Colonic mucosa (tissue), 4 donors: ENCODE results near the gene LYPLAL1. TPM values are rescaled to one million over a fixed set of nuclear protein-coding genes. Genes with fewer than 3 reads are reported as not detected.

Source experiments
- DNase-seq: peaks from one replicate; pipeline ENCODE4 v3.0.0-alpha.2; 2020
- H3K27ac ChIP-seq: fragments of 200-600 bp; one replicate; pipeline ENCODE4 v1.8.0; 2021
- H3K27me3 ChIP-seq: fragments of 200-600 bp; one replicate; pipeline ENCODE4 v1.8.0; 2021
- H3K36me3 ChIP-seq: fragments of 200-600 bp; one replicate; pipeline ENCODE4 v1.8.0; 2021
- H3K4me1 ChIP-seq: fragments of 200-600 bp; one replicate; pipeline ENCODE4 v1.8.0; 2021; ENCODE audit warnings: mild to moderate bottlenecking
- H3K4me3 ChIP-seq: fragments of 200-600 bp; one replicate; pipeline ENCODE4 v1.8.0; 2021
- H3K9ac ChIP-seq, 2 donors: one replicate each; pipeline ENCODE4 v1.7.0; 2013; ENCODE audit warnings: control low read depth in 2 of 2, low read depth in 2 of 2, low read length in 2 of 2
- H3K9me3 ChIP-seq: fragments of 200-600 bp; one replicate; pipeline ENCODE4 v1.8.0; 2021
- intact Hi-C: fragments of 100-400 bp; cut with DNase I; formaldehyde crosslinking; loops from one replicate; pipeline ENCODE4 v1.14.1; 2022
- total RNA-seq, 2 donors: library from RNA; stranded (reverse); fragmentation: NEBNext Ultra II Directional in 1 of 2; extraction: Animal tissue kit (Norgen Biotek cat#: 25700) in 1 of 2; gene quantifications; one replicate each; pipeline ENCODE4 v1.2.1, GENCODE V29; 2021
- TF ChIP-seq, protein P1 (sequence below): fragments of 200-600 bp; IDR thresholded peaks from one replicate; pipeline ENCODE4 v1.8.0; 2022; ENCODE audit warnings: antibody characterized with exemption, mild to moderate bottlenecking
- donor health status: healthy.
- donor health status: DM: no; HTN: no; CAD: no.
- donor health status: DM: no; HTN: no; CAD: no.

LYPLAL1 gene
- total RNA-seq, 2 donors from 2014 or later = 14.3 to 23.0 TPM

DNA sequence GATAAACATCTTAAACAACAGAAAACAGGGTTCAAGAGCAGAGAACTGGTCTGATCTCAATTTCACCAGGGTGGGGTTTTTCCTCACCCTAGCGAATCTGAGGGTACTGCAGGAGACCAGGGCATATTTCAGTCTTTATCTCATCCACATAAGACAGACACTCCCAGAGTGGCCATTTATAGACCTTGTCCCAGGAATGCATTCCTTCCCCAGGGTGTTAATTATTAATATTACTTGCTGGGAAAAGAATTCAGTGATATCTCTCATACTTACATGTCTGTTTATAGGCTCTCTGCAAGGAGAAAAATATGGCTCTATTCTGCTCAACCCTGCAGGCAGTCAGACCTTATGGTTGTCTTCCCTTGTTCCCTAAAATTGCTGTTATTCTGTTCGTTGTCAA is 84.1 kb downstream of the LYPLAL1 start:
- no peak overlapping the region for H3K27ac ChIP-seq
- no peaks in the 10 kb centered on the region for H3K36me3 ChIP-seq
- H3K27me3 ChIP-seq = no peaks in the 10 kb centered on the region
- no peaks in the 10 kb centered on the region for H3K9me3 ChIP-seq
- intact Hi-C loops = loop anchor here (2.0 kb wide), 1 partner anchor 23 kb away; no protein-coding TSS in a partner anchor
- H3K4me1 ChIP-seq = no peaks in the 10 kb centered on the region
- H3K9ac ChIP-seq = no peak overlapping the region
- no peak overlapping the region for H3K4me3 ChIP-seq
- TF ChIP-seq, protein P1, sequence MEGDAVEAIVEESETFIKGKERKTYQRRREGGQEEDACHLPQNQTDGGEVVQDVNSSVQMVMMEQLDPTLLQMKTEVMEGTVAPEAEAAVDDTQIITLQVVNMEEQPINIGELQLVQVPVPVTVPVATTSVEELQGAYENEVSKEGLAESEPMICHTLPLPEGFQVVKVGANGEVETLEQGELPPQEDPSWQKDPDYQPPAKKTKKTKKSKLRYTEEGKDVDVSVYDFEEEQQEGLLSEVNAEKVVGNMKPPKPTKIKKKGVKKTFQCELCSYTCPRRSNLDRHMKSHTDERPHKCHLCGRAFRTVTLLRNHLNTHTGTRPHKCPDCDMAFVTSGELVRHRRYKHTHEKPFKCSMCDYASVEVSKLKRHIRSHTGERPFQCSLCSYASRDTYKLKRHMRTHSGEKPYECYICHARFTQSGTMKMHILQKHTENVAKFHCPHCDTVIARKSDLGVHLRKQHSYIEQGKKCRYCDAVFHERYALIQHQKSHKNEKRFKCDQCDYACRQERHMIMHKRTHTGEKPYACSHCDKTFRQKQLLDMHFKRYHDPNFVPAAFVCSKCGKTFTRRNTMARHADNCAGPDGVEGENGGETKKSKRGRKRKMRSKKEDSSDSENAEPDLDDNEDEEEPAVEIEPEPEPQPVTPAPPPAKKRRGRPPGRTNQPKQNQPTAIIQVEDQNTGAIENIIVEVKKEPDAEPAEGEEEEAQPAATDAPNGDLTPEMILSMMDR = no peak
- no peak for DNase-seq

DNA sequence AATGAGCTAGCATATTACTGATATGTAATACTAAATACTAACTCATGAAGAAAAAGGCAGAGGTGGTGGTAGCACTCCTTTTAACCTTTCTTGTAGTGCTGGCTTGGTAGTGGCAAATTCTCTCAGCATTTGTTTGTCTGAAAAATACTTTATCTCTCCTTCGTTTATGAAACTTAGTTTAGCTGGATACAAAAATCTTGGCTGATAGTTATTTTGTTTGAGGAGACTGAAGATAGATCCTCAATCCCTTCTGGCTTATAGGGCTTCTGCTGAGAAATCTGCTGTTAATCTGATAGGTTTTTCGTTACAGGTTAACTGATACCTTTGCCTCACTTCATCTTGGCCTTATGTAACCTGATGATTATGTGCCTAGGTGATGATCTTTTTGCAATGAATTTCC is 87.8 kb downstream of the LYPLAL1 start:
- Histone ChIP-seq H3K4me3 (no peak overlapping the region), H3K36me3 (no peaks in the 10 kb centered on the region), H3K4me1 (no peaks in the 10 kb centered on the region), H3K9ac (no peak overlapping the region), H3K9me3 (no peaks in the 10 kb centered on the region), H3K27ac (no peak overlapping the region), H3K27me3 (no peaks in the 10 kb centered on the region)
- TF ChIP-seq, protein P1 = no peak
- intact Hi-C loops = no loop called here
- DNase-seq = no peak
